Measurements from ENCODE around the gene MARK1. TPM values are rescaled to one million over a fixed set of nuclear protein-coding genes. Genes with fewer than 3 reads are reported as not detected.

MARK1 gene
- total and polyA plus RNA-seq, 2 experiments from 2014 or later, result 11.1 to 13.6 TPM

- no peak for TF ChIP-seq REST (IDR thresholded peaks at IDR 0.05; ENCODE audit: unreplicated experiment)
- TF ChIP-seq ZNF114 (CRISPR knock-in tag; IDR thresholded peaks at IDR 0.05), result no peak
- no peak for TF ChIP-seq STAT1 (IDR thresholded peaks at IDR 0.05; ENCODE audit: unreplicated experiment)
- TF ChIP-seq EZH2phosphoT487 (IDR thresholded peaks at IDR 0.05; ENCODE audit: unreplicated experiment), result no peak
Measured at GRCh38 chr1:220572416-220572815, 44.5 kb downstream of the MARK1 start (continued).

- Histone ChIP-seq H3K4me3 (no peak overlapping the region), H3K27ac (ENCODE audit: low read depth) (no peak overlapping the region), H3K79me2 (replicated peaks; ENCODE audit: insufficient read depth) (peaks cover 88% of the 10 kb centered on the region), H3K4me2 (no peak overlapping the region), H2AFZ (no peak overlapping the region), H3K9me2 (ENCODE audit: insufficient read depth) (no peaks in the 10 kb centered on the region), H3K27me3 (ENCODE audit: insufficient read depth) (no peaks in the 10 kb centered on the region), H3F3A (replicated peaks; ENCODE audit: low read depth) (no peaks in the 10 kb centered on the region), H4K20me1 (replicated peaks; ENCODE audit: insufficient read depth) (0 out of 2 replicates have a peak, but pooled peaks cover 3% of the 10 kb centered on the region), H3K36me3 (ENCODE audit: insufficient read depth) (no peaks in the 10 kb centered on the region), H3K4me1 (ENCODE audit: insufficient read depth) (no peaks in the 10 kb centered on the region)
- no peak overlapping the region for H3K27ac Mint-ChIP-seq
- DNase-seq (ENCODE audit: low spot score) (no peak), ATAC-seq (no peak)
- H3K4me1 Mint-ChIP-seq, result peaks cover 6% of the 10 kb centered on the region; the same call in 1 of the 3 replicates
- H3K4me3 Mint-ChIP-seq, result no peak overlapping the region
- peaks cover 28% of the 10 kb centered on the region for H3K9me3 Mint-ChIP-seq
- no peaks in the 10 kb centered on the region for H3K27me3 Mint-ChIP-seq (ENCODE audit: insufficient read depth, low read depth, poor library complexity)
- H3K36me3 Mint-ChIP-seq (ENCODE audit: low read depth), result peaks cover 38% of the 10 kb centered on the region
- TF ChIP-seq JUNB (IDR thresholded peaks at IDR 0.05; ENCODE audit: unreplicated experiment), result no peak
- TF ChIP-seq CTCF (conservative IDR thresholded peaks at IDR 0.05; ENCODE audit: low read depth in 2 of 2), result no peak
- no peak for TF ChIP-seq ZNF331 (CRISPR knock-in tag; IDR thresholded peaks at IDR 0.05; ENCODE audit: low read depth)
- TF ChIP-seq ZNF114 (CRISPR knock-in tag; IDR thresholded peaks at IDR 0.05), result no peak
- no peak for TF ChIP-seq STAT1 (IDR thresholded peaks at IDR 0.05; ENCODE audit: unreplicated experiment)
- TF ChIP-seq, protein P1, sequence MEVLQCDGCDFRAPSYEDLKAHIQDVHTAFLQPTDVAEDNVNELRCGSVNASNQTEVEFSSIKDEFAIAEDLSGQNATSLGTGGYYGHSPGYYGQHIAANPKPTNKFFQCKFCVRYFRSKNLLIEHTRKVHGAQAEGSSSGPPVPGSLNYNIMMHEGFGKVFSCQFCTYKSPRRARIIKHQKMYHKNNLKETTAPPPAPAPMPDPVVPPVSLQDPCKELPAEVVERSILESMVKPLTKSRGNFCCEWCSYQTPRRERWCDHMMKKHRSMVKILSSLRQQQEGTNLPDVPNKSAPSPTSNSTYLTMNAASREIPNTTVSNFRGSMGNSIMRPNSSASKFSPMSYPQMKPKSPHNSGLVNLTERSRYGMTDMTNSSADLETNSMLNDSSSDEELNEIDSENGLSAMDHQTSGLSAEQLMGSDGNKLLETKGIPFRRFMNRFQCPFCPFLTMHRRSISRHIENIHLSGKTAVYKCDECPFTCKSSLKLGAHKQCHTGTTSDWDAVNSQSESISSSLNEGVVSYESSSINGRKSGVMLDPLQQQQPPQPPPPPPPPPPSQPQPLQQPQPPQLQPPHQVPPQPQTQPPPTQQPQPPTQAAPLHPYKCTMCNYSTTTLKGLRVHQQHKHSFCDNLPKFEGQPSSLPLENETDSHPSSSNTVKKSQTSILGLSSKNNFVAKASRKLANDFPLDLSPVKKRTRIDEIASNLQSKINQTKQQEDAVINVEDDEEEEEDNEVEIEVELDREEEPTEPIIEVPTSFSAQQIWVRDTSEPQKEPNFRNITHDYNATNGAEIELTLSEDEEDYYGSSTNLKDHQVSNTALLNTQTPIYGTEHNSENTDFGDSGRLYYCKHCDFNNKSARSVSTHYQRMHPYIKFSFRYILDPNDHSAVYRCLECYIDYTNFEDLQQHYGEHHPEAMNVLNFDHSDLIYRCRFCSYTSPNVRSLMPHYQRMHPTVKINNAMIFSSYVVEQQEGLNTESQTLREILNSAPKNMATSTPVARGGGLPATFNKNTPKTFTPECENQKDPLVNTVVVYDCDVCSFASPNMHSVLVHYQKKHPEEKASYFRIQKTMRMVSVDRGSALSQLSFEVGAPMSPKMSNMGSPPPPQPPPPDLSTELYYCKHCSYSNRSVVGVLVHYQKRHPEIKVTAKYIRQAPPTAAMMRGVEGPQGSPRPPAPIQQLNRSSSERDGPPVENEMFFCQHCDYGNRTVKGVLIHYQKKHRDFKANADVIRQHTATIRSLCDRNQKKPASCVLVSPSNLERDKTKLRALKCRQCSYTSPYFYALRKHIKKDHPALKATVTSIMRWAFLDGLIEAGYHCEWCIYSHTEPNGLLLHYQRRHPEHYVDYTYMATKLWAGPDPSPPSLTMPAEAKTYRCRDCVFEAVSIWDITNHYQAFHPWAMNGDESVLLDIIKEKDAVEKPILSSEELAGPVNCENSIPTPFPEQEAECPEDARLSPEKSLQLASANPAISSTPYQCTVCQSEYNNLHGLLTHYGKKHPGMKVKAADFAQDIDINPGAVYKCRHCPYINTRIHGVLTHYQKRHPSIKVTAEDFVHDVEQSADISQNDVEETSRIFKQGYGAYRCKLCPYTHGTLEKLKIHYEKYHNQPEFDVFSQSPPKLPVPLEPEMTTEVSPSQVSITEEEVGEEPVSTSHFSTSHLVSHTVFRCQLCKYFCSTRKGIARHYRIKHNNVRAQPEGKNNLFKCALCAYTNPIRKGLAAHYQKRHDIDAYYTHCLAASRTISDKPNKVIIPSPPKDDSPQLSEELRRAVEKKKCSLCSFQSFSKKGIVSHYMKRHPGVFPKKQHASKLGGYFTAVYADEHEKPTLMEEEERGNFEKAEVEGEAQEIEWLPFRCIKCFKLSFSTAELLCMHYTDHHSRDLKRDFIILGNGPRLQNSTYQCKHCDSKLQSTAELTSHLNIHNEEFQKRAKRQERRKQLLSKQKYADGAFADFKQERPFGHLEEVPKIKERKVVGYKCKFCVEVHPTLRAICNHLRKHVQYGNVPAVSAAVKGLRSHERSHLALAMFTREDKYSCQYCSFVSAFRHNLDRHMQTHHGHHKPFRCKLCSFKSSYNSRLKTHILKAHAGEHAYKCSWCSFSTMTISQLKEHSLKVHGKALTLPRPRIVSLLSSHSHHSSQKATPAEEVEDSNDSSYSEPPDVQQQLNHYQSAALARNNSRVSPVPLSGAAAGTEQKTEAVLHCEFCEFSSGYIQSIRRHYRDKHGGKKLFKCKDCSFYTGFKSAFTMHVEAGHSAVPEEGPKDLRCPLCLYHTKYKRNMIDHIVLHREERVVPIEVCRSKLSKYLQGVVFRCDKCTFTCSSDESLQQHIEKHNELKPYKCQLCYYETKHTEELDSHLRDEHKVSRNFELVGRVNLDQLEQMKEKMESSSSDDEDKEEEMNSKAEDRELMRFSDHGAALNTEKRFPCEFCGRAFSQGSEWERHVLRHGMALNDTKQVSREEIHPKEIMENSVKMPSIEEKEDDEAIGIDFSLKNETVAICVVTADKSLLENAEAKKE (CRISPR knock-in tag; IDR thresholded peaks at IDR 0.05), result no peak
- TF ChIP-seq REST (IDR thresholded peaks at IDR 0.05; ENCODE audit: unreplicated experiment), result no peak
- TF ChIP-seq EZH2phosphoT487 (IDR thresholded peaks at IDR 0.05; ENCODE audit: unreplicated experiment), result no peak
- TF ChIP-seq NANOG (IDR thresholded peaks at IDR 0.05; ENCODE audit: borderline replicate concordance), result no peak
- TF ChIP-seq CREB1 (CRISPR knock-in tag; IDR thresholded peaks at IDR 0.05; ENCODE audit: low read depth), result no peak
Measured at GRCh38 chr1:220573836-220574235, 45.9 kb downstream of the MARK1 start.
